GM21381 (cell line): ENCODE results near the gene DHX9.
"Not testable (repeated sequence)": the region's sequence is repeated elsewhere in the genome, so short reads cannot be mapped to it uniquely, and the experiment has no call there.

Experiments used
- ATAC-seq: cut with Tn5 transposase; IDR thresholded peaks from one replicate; pipeline ENCODE4 v1.9.1; 2021; ENCODE audit warnings: mild to moderate bottlenecking, moderate library complexity; ENCODE audit not compliant: unreplicated experiment

The DHX9 gene

DNA sequence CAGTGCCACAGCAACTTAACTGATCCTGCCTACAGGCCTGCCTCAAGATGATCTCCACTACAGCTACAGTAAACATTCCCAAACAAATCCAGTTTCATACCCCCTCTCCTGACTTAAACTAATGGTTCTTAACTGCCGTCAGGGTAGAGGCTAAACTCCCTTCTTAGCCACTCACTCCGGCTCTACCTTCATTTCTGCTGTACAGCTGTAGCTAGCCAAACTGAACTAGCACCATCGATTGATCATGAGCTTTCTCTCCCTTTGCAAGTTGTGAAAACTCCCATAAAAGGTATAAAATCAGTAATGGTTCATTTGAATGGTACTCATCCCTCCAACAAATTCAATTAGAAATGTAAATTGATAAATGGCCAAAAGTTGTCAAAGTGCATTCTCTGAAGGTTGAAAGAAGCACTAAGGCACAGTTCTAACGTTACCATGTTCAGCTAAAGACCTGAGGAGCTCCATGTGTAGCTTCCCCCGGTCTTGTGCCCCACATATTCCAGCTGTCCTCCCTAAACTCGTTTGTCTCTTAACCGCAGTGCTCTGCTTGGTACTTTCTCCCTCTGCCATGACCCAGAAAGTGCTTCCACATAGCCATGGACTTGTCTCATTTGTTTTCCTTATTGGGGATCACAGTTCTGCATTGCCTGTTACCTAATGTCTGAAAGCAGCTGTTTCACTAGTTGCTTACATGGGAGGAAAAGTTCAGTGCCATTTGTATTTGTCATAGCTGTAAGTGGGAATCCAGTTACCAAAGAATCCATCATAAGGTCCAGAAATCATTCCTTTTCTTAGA is 49.8 kb downstream of the DHX9 start:
- ATAC-seq, result no peak

DNA sequence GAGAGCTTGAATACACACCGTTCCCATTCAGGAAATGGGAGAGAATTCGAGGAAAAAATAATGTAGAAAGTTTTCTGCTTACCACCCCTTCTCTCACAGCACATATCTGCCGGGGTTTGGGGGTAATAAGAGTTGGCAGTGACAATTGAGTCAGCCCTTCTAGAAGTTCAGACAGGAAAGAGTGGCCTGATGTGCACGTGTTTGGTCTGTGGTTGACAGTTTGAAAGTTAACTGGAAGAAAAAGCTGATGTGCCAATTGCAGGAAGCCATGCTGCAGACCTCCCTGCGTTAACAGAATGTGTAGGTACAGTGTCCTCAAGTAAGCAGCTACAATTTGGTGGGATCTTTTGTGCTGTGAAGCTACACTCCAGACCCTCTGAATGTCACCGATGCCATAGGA is 50.9 kb downstream of the DHX9 start:
- ATAC-seq, result no peak

DNA sequence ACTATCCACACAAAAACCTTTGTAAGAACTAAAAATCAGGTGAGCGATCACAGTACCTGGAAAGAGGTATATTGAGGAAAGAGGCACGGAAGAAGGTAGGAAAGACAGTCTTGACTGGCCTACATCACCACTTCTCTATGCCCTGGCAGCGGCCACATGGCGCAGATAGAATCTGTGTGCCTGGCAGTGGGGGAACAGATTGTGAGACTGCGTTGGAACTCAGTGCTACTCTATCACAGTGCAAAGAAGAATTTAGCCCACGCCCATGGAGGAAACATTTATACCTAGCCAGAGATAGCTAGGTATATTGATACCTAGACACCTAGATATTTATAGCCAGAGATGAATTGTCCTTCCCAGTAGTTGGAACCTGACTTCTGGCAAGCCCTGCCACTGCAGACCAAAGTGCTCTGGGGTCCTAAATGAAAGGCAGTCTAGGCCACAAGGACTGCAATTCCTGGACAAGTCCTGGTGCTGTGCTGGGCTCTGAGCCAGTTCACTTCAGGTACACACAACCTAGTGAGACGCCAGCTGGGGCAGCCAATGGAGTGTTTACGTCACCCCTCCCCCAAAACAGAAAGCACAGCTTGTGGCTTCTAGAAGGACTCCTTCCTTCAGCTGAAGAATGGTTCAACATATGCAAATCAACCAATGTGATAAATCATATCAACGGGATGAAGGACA is 51.9 kb downstream of the DHX9 start:
- no peak for ATAC-seq

DNA sequence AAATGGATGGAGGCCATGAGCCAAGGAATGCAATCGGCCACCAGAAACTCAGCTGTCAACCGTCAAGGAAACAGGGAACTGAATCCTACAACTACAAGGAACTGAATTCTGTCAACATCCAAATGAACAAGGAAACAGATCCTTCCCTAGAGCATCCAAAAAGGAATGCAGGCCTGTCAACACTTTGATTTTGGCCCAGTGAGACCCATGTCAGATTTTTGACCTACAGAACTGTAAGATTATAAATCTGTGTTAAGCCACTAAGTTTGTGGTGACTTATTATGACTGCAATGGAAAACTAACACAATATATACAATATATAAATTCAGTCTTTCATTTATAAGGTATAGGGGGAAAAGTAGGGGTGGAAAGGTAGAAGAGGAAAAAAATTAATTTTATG is 58.5 kb downstream of the DHX9 start:
- no peak for ATAC-seq

DNA sequence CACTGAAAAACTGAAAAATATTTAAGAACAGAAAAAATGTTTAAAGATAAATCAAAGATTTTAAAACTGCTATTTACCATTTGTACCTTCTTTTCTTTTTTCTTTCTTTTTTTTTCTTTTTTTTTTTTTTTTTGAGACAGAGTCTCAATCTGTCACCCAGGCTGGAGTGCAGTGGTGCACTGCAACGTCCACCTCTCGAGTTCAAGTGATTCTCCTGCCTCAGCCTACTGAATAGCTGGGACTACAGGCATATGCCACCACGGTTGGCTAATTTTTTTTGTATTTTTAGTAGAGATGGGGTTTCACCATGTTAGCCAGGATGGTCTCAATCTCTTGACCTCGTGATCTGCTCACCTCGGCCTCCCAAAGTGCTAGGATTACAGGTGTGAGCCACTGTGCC is 62.8 kb downstream of the DHX9 start:
- not testable (repeated sequence) for ATAC-seq

DNA sequence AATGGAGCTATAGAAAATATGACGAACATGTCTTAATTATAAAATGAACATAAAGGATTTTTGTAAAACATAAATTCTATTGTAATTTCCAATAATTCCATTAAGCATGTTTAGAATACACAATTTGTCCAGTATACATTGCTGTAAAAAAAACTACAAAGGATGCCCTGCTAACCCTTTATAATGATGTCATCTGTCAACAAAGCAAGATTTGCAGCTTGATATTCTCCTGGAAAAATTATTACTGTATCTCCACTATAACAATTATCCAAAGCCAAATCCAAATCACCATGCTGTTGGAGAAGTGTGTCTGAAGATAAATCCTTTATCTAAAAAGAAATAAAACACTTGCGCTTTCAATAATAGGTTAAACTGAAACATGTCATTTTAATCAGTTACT is 66.2 kb downstream of the DHX9 start:
- ATAC-seq, result no peak

DNA sequence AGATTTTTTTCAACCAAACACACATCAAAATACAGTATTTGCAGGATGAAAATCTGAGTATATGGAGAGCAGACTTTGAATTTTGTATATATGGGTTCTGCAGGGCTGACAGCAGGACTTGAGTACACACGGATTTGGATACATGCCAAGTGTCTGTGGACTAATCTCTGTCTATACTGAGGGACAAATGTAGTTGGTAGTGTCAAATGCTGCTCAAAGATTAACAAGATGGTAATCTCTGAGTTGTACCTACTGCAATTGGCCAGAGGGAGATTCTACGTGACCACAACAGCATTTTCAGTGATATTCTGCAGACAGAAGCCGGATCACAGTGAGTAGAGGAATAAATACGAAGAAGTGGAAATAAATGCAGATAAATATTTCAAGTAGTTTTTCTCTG is 70.4 kb downstream of the DHX9 start:
- ATAC-seq, result no peak

DNA sequence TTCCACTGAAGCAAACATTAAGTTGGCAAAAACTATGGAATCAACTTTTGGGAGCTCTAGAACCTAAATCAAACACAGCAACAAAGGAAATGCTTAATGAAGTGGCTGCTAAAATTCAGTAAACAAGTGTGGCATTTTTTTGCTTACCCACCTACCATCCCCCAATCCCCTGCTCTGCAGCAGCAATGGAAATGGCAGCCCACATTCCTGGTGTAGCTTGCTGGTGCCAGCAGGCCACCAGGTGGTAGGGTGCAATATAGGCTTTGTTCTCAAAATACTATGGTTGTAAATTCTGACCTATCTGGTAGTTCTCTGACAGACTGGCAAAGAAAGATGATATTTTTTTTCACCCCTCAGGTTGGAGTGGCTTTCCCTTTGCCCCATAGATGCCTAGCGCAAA is 71.0 kb downstream of the DHX9 start:
- no peak for ATAC-seq

DNA sequence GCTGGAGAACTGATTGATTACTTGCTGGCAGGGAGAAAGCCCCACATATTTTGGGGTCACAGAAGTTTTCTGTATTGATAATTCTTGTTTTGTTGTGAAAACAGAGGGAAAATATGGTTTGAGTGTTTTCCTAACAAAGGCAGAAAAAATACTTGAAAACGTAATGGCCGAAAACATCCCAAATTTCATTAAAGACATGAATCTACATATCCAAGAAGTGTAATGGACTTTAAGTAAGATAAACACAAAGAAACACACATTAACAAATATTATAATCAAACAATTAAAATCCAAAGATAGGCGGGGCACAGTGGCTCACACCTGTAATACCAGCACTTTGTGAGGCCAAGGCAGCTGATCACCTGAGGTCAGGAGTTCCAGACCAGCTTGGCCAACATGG is 74.3 kb downstream of the DHX9 start:
- ATAC-seq, result no peak

DNA sequence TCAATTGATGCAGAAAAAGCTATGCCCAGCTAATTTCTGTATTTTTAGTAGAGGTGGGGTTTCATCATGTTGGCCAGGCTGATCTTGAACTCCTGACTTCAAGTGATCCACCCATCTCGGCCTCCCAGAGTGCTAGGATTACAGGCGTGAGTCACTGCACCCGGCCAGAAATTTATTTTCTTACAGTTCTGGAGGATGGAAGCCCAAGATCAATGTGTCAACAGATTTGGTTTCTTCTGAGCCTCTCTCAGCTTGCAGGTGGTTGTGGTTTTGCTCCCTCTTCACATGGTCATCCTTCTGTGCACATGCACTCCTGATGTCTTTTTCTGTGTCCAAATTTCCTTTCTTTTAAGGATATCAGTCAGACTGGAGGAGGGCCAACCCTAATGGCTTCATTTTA is 78.2 kb downstream of the DHX9 start:
- no peak for ATAC-seq

DNA sequence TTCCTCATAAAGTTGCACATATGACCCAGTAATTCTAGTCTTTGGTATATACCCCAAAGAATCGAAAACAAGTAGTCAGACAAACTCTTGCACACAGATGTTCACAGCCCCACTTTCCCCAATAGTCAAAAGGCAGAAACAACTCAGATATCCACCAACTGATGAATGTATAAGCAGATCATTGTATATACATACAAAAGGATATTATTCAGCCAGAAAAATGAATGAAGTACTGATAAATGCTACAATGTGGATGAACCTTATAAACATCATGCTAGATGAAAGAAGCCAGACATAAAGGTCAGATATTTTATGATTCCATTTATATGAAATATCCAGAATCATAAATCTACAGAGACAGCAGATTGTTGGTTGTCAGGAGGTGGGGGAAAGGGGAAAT is 86.5 kb downstream of the DHX9 start:
- no peak for ATAC-seq

DNA sequence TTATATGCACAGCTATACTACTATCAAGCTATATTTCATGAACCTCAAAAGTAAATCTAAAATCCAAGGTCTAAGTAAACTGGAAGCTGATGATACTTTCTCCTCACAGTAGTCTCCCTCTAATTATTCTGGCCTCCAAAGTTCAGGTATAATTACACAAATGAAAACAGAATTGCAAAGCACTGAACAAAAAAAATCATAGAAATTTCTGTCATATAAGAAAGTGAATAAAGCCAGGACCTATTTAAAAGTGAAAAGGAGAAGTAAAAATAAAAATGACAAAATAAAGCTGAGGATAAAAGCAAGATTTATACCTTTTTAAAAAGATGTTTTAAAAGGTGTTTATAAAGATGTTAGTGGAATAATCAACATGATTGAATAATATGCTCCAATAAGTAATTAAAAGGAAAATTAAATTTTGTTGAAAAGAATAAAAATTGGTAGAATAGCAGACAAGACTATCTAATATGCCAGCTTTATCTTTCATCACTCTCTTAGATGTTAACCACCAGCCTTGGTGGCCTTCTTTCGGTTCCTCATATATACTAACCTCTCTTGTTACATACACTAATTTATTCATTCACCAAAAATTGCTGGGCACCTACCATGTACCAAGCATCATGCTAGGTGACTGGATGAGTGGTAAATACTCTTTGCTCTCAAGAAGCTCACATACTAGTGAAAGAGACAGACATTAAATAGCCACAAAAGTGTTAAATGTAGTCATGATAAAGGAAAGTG is 88.7 kb downstream of the DHX9 start:
- no peak for ATAC-seq

DNA sequence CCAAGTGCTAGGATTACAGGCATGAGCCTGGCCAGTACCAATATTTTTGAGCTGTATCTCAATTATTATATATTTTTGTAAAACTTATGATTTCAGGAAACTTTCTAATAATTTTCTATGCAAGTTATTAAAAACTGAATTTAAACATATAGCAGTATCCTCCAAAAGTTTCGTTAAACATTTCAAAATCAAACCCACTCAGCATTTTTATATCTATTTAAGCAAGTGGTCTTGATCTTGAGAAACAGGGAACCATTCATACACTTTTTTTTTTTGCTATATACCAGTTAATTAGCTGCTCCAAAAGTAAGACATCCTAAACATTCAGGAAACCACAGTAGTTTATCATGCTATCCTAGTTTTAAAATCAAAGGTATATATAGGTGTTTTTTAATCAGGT is 91.8 kb downstream of the DHX9 start:
- no peak for ATAC-seq

DNA sequence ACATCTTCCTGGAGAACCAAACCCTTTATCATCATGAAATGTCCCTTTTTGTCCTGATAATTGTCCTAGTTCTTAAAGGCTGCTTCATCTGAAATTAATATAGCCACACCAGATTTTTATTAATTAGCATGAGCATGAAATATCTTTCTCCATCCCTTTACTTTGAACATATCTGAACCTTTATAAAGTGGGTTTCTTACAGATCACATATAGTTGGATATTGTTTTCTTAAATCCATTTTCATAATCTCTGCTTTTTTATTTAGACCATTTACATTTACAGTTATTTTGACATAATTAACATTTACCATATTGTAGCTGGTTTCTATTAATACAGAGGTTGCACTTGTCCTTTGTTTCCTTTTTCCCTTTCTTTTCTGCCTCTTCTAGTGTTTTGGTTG is 96.6 kb downstream of the DHX9 start:
- no peak for ATAC-seq
